Gastrocnemius medialis (tissue), 4 donors: Measurements from ENCODE around the gene UBL7. TPM values are rescaled to one million over a fixed set of nuclear protein-coding genes. Genes with fewer than 3 reads are reported as not detected.

Experiments
- ATAC-seq, 2 donors: fragments of 150-250 bp; one replicate each; pipeline ENCODE4 v1.9.1; 2016
- DNase-seq, 2 donors: peaks; one replicate each; pipeline ENCODE4 v3.0.0-alpha.2; 2019
- H3K27ac ChIP-seq, 4 donors: fragments of 200-600 bp; sonication (generic); 1 replicate in 1 of 4; 2 replicates in 3 of 4; pipeline ENCODE4 v1.5.1; 2016 to 2018; ENCODE audit warnings: mild to moderate bottlenecking in 2 of 4, moderate library complexity in 1 of 4
- H3K27me3 ChIP-seq, 3 donors: fragments of 200-600 bp; sonication (generic) in 2 of 3; 1 replicate in 1 of 3; 2 replicates in 2 of 3; pipeline versions ENCODE4 v1.5.1 to v1.6.0; 2016 to 2019; ENCODE audit warnings: mild to moderate bottlenecking in 1 of 3, moderate library complexity in 1 of 3
- H3K36me3 ChIP-seq, 2 donors: fragments of 200-600 bp; sonication (generic) in 1 of 2; one replicate each; pipeline ENCODE4 v1.5.1; 2017 to 2018
- H3K4me1 ChIP-seq, 2 donors: fragments of 200-600 bp; sonication (generic) in 1 of 2; one replicate each; pipeline ENCODE4 v1.5.1; 2016 to 2017; ENCODE audit warnings: mild to moderate bottlenecking in 2 of 2
- H3K4me3 ChIP-seq, 4 donors: fragments of 200-600 bp; sonication (generic) in 3 of 4; 1 replicate in 1 of 4; 2 replicates in 3 of 4; pipeline ENCODE4 v1.5.1; 2016 to 2019; ENCODE audit warnings: mild to moderate bottlenecking in 2 of 4
- H3K9me3 ChIP-seq, 3 donors: fragments of 200-600 bp; sonication (generic) in 2 of 3; 1 replicate in 1 of 3; 2 replicates in 2 of 3; pipeline ENCODE4 v1.5.1; 2016 to 2019
- CTCF ChIP-seq, 5 experiments: fragments of 450-650 bp in 3 of 5; fragments of 200-600 bp in 2 of 5; sonication (generic) in 2 of 5; IDR thresholded peaks in 4 of 5; conservative IDR thresholded peaks in 1 of 5; 1 replicate in 4 of 5; 2 replicates in 1 of 5; pipeline ENCODE4 v1.5.1; 2016 to 2019; ENCODE audit warnings: antibody characterized with exemption in 5 of 5, mild to moderate bottlenecking in 3 of 5, moderate library complexity in 3 of 5
- POLR2A ChIP-seq, 2 donors: fragments of 450-650 bp; IDR thresholded peaks; one replicate each; pipeline ENCODE4 v1.6.1; 2017; ENCODE audit warnings: antibody characterized with exemption in 2 of 2, mild to moderate bottlenecking in 2 of 2, moderate library complexity in 2 of 2
- in situ Hi-C, 4 donors: fragments of 200-750 bp; cut with MboI; loops; one replicate each; pipeline versions ENCODE4 v1.15.0 to v1.8.0; 2017; ENCODE audit warnings: low sequenced_read_pairs in 4 of 4
- intact Hi-C: fragments of 100-400 bp; cut with DNase I; formaldehyde crosslinking; loops from one replicate; pipeline ENCODE4 v1.15.1; 2023; ENCODE audit warnings: low total_unique reads
- total RNA-seq, 4 donors: library from RNA; depleted of rRNA; stranded (reverse); fragments of >200 nt; gene quantifications; one replicate each; pipeline versions ENCODE4 v1.1.0 to v1.2.3, GENCODE V29; 2016

UBL7 gene
- total RNA-seq, 4 donors from 2014 or later, result 66.4 to 139 (median 83.2) TPM

- in situ Hi-C loops, result no loop called here
- Histone ChIP-seq H3K27me3 (no peaks in the 10 kb centered on the region), H3K4me3 (no peak overlapping the region), H3K9me3 (no peaks in the 10 kb centered on the region), H3K27ac (no peak overlapping the region), H3K36me3 (no peaks in the 10 kb centered on the region), H3K4me1 (peaks cover 0 to 3% of the 10 kb centered on the region in 2 donors)
- intact Hi-C loops, result no loop called here
- DNase-seq, result peak in 1 of 2 donors; percentile 32
- peak; percentile 68 to 82 for ATAC-seq
- TF ChIP-seq POLR2A (IDR thresholded peaks at IDR 0.05), result no peak
- no peak for TF ChIP-seq CTCF (IDR thresholded peaks at IDR 0.05 in 4 of 5, conservative IDR thresholded peaks at IDR 0.05 in 1 of 5)
These were observed 59.8 kb downstream of the UBL7 start for GRCh38 chr15:74400915-74401757.

- H3K4me3 ChIP-seq, result no peak overlapping the region
- no peaks in the 10 kb centered on the region for H3K36me3 ChIP-seq
- TF ChIP-seq POLR2A (IDR thresholded peaks at IDR 0.05), result no peak
- no peak for TF ChIP-seq CTCF (IDR thresholded peaks at IDR 0.05 in 4 of 5, conservative IDR thresholded peaks at IDR 0.05 in 1 of 5)
- ATAC-seq (no peak), DNase-seq (no peak)
- intact Hi-C loops (no loop called here), in situ Hi-C loops (no loop called here)
- no peaks in the 10 kb centered on the region for H3K27me3 ChIP-seq
- no peak overlapping the region for H3K27ac ChIP-seq
- H3K9me3 ChIP-seq, result no peaks in the 10 kb centered on the region
- H3K4me1 ChIP-seq, result peaks cover 0 to 3% of the 10 kb centered on the region in 2 donors
These were observed 60.6 kb downstream of the UBL7 start for GRCh38 chr15:74400313-74400860.

- DNase-seq (no peak), ATAC-seq (no peak)
- Histone ChIP-seq H3K4me1 (peaks cover 0 to 3% of the 10 kb centered on the region in 2 donors), H3K36me3 (no peaks in the 10 kb centered on the region), H3K27ac (no peak overlapping the region), H3K27me3 (no peaks in the 10 kb centered on the region), H3K9me3 (no peaks in the 10 kb centered on the region), H3K4me3 (no peak overlapping the region)
- intact Hi-C loops (no loop called here), in situ Hi-C loops (loop anchor here in 2 of 4 donors (25.0 kb wide), 1 partner anchor 363 kb away; no protein-coding TSS in a partner anchor)
- no peak for TF ChIP-seq CTCF (IDR thresholded peaks at IDR 0.05 in 4 of 5, conservative IDR thresholded peaks at IDR 0.05 in 1 of 5)
- no peak for TF ChIP-seq POLR2A (IDR thresholded peaks at IDR 0.05)
These were observed 61.2 kb downstream of the UBL7 start for GRCh38 chr15:74399511-74400312.

GRCh38 chr15:74399100-74399499, 61.9 kb downstream of the UBL7 start:
- TF ChIP-seq POLR2A (IDR thresholded peaks at IDR 0.05), result no peak
- no peak for TF ChIP-seq CTCF (IDR thresholded peaks at IDR 0.05 in 4 of 5, conservative IDR thresholded peaks at IDR 0.05 in 1 of 5)
- no peaks in the 10 kb centered on the region for H3K9me3 ChIP-seq
- H3K4me1 ChIP-seq, result peaks cover 0 to 3% of the 10 kb centered on the region in 2 donors
- ATAC-seq, result no peak
- H3K4me3 ChIP-seq, result no peak overlapping the region
- in situ Hi-C loops, result loop anchor here in 2 of 4 donors (25.0 kb wide), 1 partner anchor 363 kb away; no protein-coding TSS in a partner anchor
- intact Hi-C loops, result no loop called here
- no peaks in the 10 kb centered on the region for H3K36me3 ChIP-seq
- H3K27ac ChIP-seq, result no peak overlapping the region
- no peaks in the 10 kb centered on the region for H3K27me3 ChIP-seq
- no peak for DNase-seq
